ENCODE data around the gene CEACAM16. TPM values are rescaled to one million over a fixed set of nuclear protein-coding genes. Genes with fewer than 3 reads are reported as not detected.

Gene CEACAM16
- total and polyA plus RNA-seq, 8 donors: 0.16 to 1.0 (median 0.37) TPM; not detected in 3

DNA sequence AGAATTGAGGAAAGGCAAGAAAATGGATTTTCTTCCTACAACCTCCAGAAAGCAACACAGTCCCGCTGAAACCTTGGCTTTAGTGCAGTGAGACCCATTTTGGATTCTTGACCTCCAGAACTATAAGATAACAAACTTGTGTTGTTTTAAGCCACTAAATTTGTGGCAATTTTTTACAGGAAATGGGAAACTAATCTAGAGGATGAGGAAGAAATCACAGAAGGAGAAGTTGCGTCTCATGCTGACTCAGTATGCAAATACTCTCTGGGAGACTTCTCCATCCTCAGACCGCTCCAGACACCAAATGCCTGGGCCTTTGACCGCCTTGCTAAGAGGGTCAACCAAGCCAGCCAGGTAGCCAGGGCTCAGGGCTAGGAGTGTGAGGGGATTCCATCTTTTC lies 13.1 kb upstream of the CEACAM16 start:
- H3K27me3 ChIP-seq: no peaks in the 10 kb centered on the region
- no peak overlapping the region for H3K4me3 ChIP-seq
- intact Hi-C loops (cut with DNase I): loop anchor here in 2 of 3 donors (5.0 to 10.0 kb wide), 3 partner anchors 81 to 149 kb away; partner anchors contain the start of gene CBLC (in 1 of the 2)
- DNase-seq (peak in 1 of 6 donors; percentile 16), FAIRE-seq (no peak), ATAC-seq (peak in 1 of 4 donors; percentile 9)
- H3K9me3 ChIP-seq: no peaks in the 10 kb centered on the region
- peaks cover 0 to 11% (median 6%) of the 10 kb centered on the region in 3 donors for H3K4me1 ChIP-seq
- H3K27ac ChIP-seq: no peak overlapping the region
- H3K36me3 ChIP-seq: no peaks in the 10 kb centered on the region
- TF ChIP-seq, protein P1, sequence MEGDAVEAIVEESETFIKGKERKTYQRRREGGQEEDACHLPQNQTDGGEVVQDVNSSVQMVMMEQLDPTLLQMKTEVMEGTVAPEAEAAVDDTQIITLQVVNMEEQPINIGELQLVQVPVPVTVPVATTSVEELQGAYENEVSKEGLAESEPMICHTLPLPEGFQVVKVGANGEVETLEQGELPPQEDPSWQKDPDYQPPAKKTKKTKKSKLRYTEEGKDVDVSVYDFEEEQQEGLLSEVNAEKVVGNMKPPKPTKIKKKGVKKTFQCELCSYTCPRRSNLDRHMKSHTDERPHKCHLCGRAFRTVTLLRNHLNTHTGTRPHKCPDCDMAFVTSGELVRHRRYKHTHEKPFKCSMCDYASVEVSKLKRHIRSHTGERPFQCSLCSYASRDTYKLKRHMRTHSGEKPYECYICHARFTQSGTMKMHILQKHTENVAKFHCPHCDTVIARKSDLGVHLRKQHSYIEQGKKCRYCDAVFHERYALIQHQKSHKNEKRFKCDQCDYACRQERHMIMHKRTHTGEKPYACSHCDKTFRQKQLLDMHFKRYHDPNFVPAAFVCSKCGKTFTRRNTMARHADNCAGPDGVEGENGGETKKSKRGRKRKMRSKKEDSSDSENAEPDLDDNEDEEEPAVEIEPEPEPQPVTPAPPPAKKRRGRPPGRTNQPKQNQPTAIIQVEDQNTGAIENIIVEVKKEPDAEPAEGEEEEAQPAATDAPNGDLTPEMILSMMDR (IDR thresholded peaks at IDR 0.05): no peak
- 89 to 90% methylated on average over 4 of the region's 4 CpGs for WGBS, 2 donors

- FAIRE-seq (no peak), DNase-seq (no peak), ATAC-seq (no peak)
- no peaks in the 10 kb centered on the region for H3K27me3 ChIP-seq
- no peaks in the 10 kb centered on the region for H3K9me3 ChIP-seq
- H3K36me3 ChIP-seq: no peaks in the 10 kb centered on the region
- WGBS, 2 donors: 80 to 86% methylated on average over 4 of the region's 4 CpGs
- H3K4me1 ChIP-seq: peaks cover 9 to 21% (median 16%) of the 10 kb centered on the region in 3 donors
- TF ChIP-seq, protein P1 (IDR thresholded peaks at IDR 0.05): no peak
- no peak overlapping the region for H3K4me3 ChIP-seq
- intact Hi-C loops (cut with DNase I): loop anchor here in 2 of 3 donors (5.0 to 10.0 kb wide), 3 partner anchors 80 to 148 kb away; partner anchors contain the start of gene CBLC (in 1 of the 2)
- H3K27ac ChIP-seq: no peak overlapping the region
Observed at GRCh38 chr19:44686896-44687295, 12.1 kb upstream of the CEACAM16 start.

DNA sequence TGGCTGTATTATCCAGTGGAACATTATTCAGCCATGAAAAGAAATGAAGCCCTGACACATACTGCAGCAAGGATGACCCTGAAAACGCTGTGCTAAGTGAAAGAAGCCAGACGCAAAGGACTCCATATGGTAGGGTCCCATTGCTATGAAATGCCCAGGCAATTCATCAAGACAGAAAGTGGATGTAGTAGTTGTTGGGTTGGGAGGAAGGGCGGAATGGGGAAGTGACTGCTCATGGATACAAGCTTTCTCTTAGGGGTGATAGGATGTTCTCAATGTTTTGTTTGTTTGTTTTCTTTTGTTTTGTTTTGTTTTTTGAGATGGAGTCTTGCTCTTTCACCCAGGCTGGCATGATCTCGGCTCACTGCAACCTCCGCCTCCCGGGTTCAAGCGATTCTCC lies 11.1 kb upstream of the CEACAM16 start:
- no peak for FAIRE-seq
- Histone ChIP-seq H3K36me3 (no peaks in the 10 kb centered on the region), H3K4me3 (no peak overlapping the region), H3K27me3 (no peaks in the 10 kb centered on the region), H3K27ac (no peak overlapping the region), H3K9me3 (no peaks in the 10 kb centered on the region), H3K4me1 (peaks cover 19 to 27% (median 21%) of the 10 kb centered on the region in 3 donors)
- ATAC-seq: no peak
- DNase-seq: no peak
- TF ChIP-seq, protein P1 (IDR thresholded peaks at IDR 0.05): no peak
- intact Hi-C loops (cut with DNase I): loop anchor here in 2 of 3 donors (5.0 to 10.0 kb wide), 3 partner anchors 79 to 147 kb away; partner anchors contain the start of gene CBLC (in 1 of the 2)
- WGBS, 2 donors: 86 to 90% methylated on average over 7 of the region's 7 CpGs

DNA sequence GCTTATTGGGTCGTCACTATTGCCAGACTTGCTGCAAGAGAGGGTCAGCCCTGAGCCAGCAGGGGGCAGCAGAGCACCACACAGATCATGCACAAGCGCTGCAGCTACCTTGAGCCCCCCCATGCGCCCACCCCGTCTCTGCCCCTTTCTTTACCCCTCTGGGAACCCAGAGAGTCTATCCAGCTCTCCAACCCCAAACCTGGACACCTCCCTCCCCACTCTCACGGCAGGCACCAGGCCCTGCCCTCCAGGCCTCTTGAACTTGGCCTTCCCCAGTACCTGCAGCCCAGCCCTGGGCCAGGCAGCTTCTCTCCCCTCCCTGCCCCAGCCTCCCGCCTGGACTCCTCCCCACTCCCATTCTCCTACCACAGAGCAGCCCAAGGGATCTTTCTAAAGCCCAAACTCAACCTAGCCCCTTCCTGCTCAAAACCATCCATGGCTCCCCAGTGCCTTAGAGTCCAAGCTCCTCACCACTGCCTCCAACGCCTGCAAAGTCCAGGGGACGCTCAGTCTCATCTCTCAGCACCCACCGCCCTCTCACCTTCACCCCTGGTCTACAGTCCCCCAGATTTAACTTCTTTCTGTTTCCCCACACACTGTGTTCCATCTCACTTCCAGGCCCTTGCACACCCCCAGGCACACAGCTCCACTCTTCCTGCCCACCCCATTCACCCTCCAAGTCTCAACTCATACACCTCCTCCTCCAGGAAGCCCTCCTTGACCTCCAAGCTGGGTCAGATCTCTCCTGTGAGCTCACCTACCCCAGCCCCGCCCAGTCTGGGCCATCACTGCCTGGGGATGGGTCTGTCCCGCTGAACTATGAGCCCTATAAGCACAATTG lies 9.4 kb upstream of the CEACAM16 start:
- 39 to 42% methylated on average over 11 of the region's 11 CpGs for WGBS, 2 donors
- Histone ChIP-seq H3K4me1 (peaks cover 30 to 31% (median 30%) of the 10 kb centered on the region in 3 donors), H3K36me3 (no peaks in the 10 kb centered on the region), H3K27me3 (no peaks in the 10 kb centered on the region), H3K4me3 (no peak overlapping the region), H3K9me3 (no peaks in the 10 kb centered on the region), H3K27ac (no peak overlapping the region)
- FAIRE-seq: no peak
- TF ChIP-seq, protein P1 (IDR thresholded peaks at IDR 0.05): peak; percentile 83 to 95 (median 90)
- peak; percentile 36 to 75 (median 57) for ATAC-seq
- intact Hi-C loops (cut with DNase I): loop anchor here in 2 of 3 donors (5.0 to 10.0 kb wide), 3 partner anchors 78 to 145 kb away; partner anchors contain the start of gene CBLC (in 1 of the 2)
- peak; percentile 66 to 92 (median 80) for DNase-seq
